Neutrophil (primary cell): ENCODE measurements around the gene CLSTN2.

Source experiments
- H3K27ac ChIP-seq: fragments of 200-600 bp; sonication (generic); 2 replicates; pipeline ENCODE4 v1.5.1; 2016; ENCODE audit warnings: mild to moderate bottlenecking, moderate library complexity
- H3K27me3 ChIP-seq: fragments of 200-600 bp; sonication (generic); 2 replicates; pipeline ENCODE4 v1.6.0; 2016; ENCODE audit warnings: mild to moderate bottlenecking
- H3K36me3 ChIP-seq: fragments of 200-600 bp; sonication (generic); 2 replicates; pipeline ENCODE4 v1.5.1; 2017
- H3K4me1 ChIP-seq, 2 experiments: fragments of 200-600 bp in 1 of 2; sonication (generic) in 1 of 2; 1 replicate in 1 of 2; 2 replicates in 1 of 2; pipeline versions ENCODE4 v1.5.1 to v1.6.1; 2013 to 2016; ENCODE audit warnings: low read depth in 1 of 2, low read length in 1 of 2, mild to moderate bottlenecking in 1 of 2, moderate library complexity in 1 of 2; ENCODE audit not compliant: control insufficient read depth in 1 of 2, insufficient read depth in 1 of 2
- H3K4me3 ChIP-seq, 2 experiments: fragments of 200-600 bp in 1 of 2; sonication (generic) in 1 of 2; 1 replicate in 1 of 2; 2 replicates in 1 of 2; pipeline ENCODE4 v1.5.1; 2013 to 2016; ENCODE audit warnings: low read depth in 1 of 2, low read length in 1 of 2, mild to moderate bottlenecking in 1 of 2, moderate library complexity in 1 of 2
- H3K9me3 ChIP-seq: fragments of 200-600 bp; sonication (generic); 2 replicates; pipeline ENCODE4 v1.5.1; 2016
- TF ChIP-seq, protein P1 (sequence below): fragments of 200-600 bp; sonication (generic); IDR thresholded peaks from 2 replicates; pipeline ENCODE4 v1.5.1; 2016; ENCODE audit warnings: antibody characterized with exemption

CLSTN2 gene

DNA sequence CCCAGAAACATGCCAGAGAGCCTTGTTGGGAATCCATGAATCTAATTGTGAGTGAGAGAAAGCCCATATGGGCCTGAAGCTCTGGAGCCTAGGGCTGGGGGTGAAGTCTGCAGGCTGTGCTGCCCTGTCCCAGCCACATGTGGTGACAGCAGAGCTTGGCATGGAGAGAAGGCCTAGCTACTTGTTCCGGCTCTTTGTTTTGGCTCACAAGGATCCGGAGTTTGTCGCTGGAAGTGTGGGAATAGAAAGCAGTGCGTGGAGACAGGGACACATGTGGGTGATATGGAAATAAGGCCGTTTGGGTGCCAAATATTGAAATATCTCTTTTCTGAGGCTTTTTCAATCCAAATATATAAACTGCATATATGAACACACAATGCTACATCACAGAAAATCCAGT, 78.2 kb downstream of the CLSTN2 start:
- Histone ChIP-seq H3K36me3 (no peaks in the 10 kb centered on the region), H3K27me3 (no peaks in the 10 kb centered on the region), H3K27ac (no peak overlapping the region), H3K9me3 (no peaks in the 10 kb centered on the region), H3K4me1 (no peaks in the 10 kb centered on the region), H3K4me3 (no peak overlapping the region)
- TF ChIP-seq, protein P1, sequence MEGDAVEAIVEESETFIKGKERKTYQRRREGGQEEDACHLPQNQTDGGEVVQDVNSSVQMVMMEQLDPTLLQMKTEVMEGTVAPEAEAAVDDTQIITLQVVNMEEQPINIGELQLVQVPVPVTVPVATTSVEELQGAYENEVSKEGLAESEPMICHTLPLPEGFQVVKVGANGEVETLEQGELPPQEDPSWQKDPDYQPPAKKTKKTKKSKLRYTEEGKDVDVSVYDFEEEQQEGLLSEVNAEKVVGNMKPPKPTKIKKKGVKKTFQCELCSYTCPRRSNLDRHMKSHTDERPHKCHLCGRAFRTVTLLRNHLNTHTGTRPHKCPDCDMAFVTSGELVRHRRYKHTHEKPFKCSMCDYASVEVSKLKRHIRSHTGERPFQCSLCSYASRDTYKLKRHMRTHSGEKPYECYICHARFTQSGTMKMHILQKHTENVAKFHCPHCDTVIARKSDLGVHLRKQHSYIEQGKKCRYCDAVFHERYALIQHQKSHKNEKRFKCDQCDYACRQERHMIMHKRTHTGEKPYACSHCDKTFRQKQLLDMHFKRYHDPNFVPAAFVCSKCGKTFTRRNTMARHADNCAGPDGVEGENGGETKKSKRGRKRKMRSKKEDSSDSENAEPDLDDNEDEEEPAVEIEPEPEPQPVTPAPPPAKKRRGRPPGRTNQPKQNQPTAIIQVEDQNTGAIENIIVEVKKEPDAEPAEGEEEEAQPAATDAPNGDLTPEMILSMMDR: no peak

DNA sequence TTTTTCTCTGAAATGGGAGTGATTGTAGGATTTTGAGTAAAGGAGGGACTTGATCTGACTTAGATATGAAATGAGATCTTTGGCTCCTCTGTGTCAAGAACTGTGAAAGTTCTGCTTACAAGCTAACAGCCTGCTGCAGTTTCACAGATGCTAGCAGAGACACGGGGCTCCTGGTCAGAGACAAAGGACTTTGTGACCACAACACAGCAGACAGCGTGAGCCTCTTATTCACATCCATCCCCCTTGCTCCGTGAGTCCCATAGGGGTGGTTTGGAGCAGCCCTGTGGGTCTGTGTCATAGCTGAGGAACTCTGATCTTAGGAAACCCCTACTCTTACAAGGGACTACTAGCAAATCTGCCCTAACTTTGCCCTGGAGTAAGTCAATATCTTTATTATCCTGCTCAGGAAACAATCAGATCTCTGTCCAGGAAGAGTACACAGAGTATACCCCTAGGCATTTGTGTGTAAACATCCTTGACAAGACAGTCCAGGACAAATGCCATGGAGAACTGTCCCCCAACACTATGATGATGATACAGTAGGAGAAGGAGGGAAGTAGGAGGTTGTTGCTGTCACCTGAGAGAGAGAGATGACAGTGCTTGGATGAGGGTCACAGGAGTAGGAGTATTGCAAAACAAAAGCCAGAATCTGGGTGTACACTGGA, 80.0 kb downstream of the CLSTN2 start:
- TF ChIP-seq, protein P1: no peak
- Histone ChIP-seq H3K36me3 (no peaks in the 10 kb centered on the region), H3K4me3 (no peak overlapping the region), H3K27me3 (no peaks in the 10 kb centered on the region), H3K27ac (no peak overlapping the region), H3K4me1 (no peaks in the 10 kb centered on the region), H3K9me3 (no peaks in the 10 kb centered on the region)

DNA sequence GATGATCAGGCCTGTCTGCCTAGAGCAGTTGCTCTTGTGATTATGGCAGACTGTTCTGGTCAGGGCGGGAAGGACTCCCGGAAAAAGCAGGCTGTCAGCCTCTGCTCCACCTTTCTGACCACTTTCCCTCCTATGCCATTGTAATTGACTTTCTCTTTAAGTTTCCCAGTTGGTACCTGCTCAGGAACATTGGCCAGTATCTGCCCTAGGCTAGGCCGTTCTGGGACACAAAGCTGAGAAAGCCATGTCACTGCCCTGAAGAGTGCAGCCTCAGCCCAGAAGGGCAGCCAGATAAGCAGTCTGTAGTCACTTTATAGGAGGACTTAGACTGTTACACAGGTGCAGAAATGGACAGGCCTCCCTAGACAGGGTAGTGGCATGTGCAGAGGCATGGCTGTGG, 80.8 kb downstream of the CLSTN2 start:
- no peaks in the 10 kb centered on the region for H3K9me3 ChIP-seq
- TF ChIP-seq, protein P1: no peak

DNA sequence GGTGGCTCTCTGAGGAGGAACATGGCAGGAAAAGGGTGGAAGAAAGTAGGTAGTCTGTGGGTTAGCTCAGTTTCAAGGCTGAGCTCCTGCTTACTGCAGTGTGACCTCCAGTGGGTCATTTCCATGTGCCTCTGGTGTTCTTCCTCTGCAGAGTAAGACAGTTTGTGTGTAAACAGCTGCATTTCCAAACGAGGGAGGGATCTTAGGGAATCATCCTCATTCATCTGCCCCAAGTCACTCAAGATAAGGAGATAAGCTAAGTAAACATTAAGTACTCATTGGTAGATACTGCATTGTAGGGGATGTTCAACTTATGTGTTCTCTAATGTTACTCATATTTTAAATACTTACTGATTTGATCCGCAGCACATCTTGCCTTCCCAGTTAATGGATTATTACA, 83.6 kb downstream of the CLSTN2 start:
- no peak overlapping the region for H3K27ac ChIP-seq
- TF ChIP-seq, protein P1: no peak
- no peaks in the 10 kb centered on the region for H3K9me3 ChIP-seq
- no peaks in the 10 kb centered on the region for H3K36me3 ChIP-seq
- no peaks in the 10 kb centered on the region for H3K27me3 ChIP-seq
- H3K4me1 ChIP-seq: no peaks in the 10 kb centered on the region
- H3K4me3 ChIP-seq: no peak overlapping the region

More for the DNA sequence above, 80.8 kb downstream of the CLSTN2 start:
- Histone ChIP-seq H3K27ac (no peak overlapping the region), H3K27me3 (no peaks in the 10 kb centered on the region), H3K4me1 (no peaks in the 10 kb centered on the region), H3K4me3 (no peak overlapping the region), H3K36me3 (no peaks in the 10 kb centered on the region)

DNA sequence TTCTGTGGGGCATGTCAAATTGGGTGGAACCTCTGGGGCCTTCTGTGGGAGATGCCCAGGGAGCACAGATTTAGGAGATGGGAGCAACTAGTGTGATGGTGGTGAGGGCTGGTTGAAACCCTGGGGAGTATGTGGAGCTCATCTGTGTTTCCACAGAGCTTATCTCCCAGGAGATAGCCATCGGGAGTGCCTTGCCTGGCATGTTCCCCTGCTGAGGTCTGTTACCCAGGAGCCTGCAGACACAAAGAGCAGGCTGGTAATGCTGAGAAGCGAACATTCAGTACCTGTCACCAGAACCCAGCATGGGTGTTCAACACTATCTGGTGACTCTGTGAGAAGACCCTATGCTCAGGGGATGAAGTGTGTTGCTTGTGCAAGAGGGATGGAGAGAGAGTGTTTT, 85.0 kb downstream of the CLSTN2 start:
- H3K4me3 ChIP-seq: no peak overlapping the region
- TF ChIP-seq, protein P1: no peak
- no peaks in the 10 kb centered on the region for H3K9me3 ChIP-seq
- H3K36me3 ChIP-seq: no peaks in the 10 kb centered on the region
- H3K27me3 ChIP-seq: no peaks in the 10 kb centered on the region
- no peaks in the 10 kb centered on the region for H3K4me1 ChIP-seq
- H3K27ac ChIP-seq: no peak overlapping the region
